Measurements from ENCODE around the gene HAO2. TPM values are rescaled to one million over a fixed set of nuclear protein-coding genes. Genes with fewer than 3 reads are reported as not detected.

The HAO2 gene
- total RNA-seq, 1 experiment from 2014 or later: not detected

GRCh38 chr1:119371815-119372214, 3.2 kb downstream of the HAO2 start:
- TF ChIP-seq CTCF (conservative IDR thresholded peaks at IDR 0.05; ENCODE audit: low read depth, low read length) (no peak), EZH2 (IDR thresholded peaks at IDR 0.05; ENCODE audit: borderline replicate concordance, low read depth, low read length, poor library complexity, severe bottlenecking) (no peak)
- H3K4me3 ChIP-seq (ENCODE audit: low read depth, low read length, poor library complexity, severe bottlenecking): no peak overlapping the region
- POLR2A ChIA-PET (ENCODE audit: low non-redundant PET): no interaction called here
- no peaks in the 10 kb centered on the region for H3K9me3 ChIP-seq (ENCODE audit: low read depth, low read length, poor library complexity, severe bottlenecking)
- CTCF ChIA-PET: no interaction called here
- peaks cover 5% of the 10 kb centered on the region for H3K27me3 ChIP-seq (replicated peaks; ENCODE audit: insufficient read depth, low read depth, low read length, poor library complexity)
- H3K4me1 ChIP-seq (ENCODE audit: insufficient read depth, low read length, poor library complexity, severe bottlenecking): peaks cover 7% of the 10 kb centered on the region
- DNase-seq (ENCODE audit: low spot score): peak; percentile 4
- H3K27ac ChIP-seq (ENCODE audit: low read depth, low read length, poor library complexity, severe bottlenecking): no peak overlapping the region
- intact Hi-C loops (cut with micrococcal nuclease; ENCODE audit: unreplicated experiment): no loop called here
- no peaks in the 10 kb centered on the region for H3K36me3 ChIP-seq (ENCODE audit: insufficient read depth, low read length, poor library complexity, severe bottlenecking)
- BruUV-seq (replicated peaks): no TSS peak

GRCh38 chr1:119372503-119373086, 4.0 kb downstream of the HAO2 start:
- peak; percentile 59 for DNase-seq (ENCODE audit: low spot score)
- no TSS peak for BruUV-seq (replicated peaks)
- intact Hi-C loops (cut with micrococcal nuclease; ENCODE audit: unreplicated experiment): no loop called here

GRCh38 chr1:119373465-119373864, 4.9 kb downstream of the HAO2 start:
- POLR2A ChIA-PET (ENCODE audit: low non-redundant PET): interaction anchor here (0.7 kb wide), 1 partner anchor 10 kb away, joined by 3 read pairs; no protein-coding TSS in a partner anchor
- BruUV-seq (replicated peaks): no TSS peak
- Histone ChIP-seq H3K4me3 (ENCODE audit: low read depth, low read length, poor library complexity, severe bottlenecking) (no peak overlapping the region), H3K4me1 (ENCODE audit: insufficient read depth, low read length, poor library complexity, severe bottlenecking) (peaks cover 7% of the 10 kb centered on the region), H3K9me3 (ENCODE audit: low read depth, low read length, poor library complexity, severe bottlenecking) (no peaks in the 10 kb centered on the region), H3K27me3 (replicated peaks; ENCODE audit: insufficient read depth, low read depth, low read length, poor library complexity) (peaks cover 5% of the 10 kb centered on the region), H3K36me3 (ENCODE audit: insufficient read depth, low read length, poor library complexity, severe bottlenecking) (no peaks in the 10 kb centered on the region), H3K27ac (ENCODE audit: low read depth, low read length, poor library complexity, severe bottlenecking) (no peak overlapping the region)
- intact Hi-C loops (cut with micrococcal nuclease; ENCODE audit: unreplicated experiment): no loop called here
- CTCF ChIA-PET: no interaction called here
- TF ChIP-seq EZH2 (IDR thresholded peaks at IDR 0.05; ENCODE audit: borderline replicate concordance, low read depth, low read length, poor library complexity, severe bottlenecking): no peak
- no peak for TF ChIP-seq CTCF (conservative IDR thresholded peaks at IDR 0.05; ENCODE audit: low read depth, low read length)
- DNase-seq (ENCODE audit: low spot score): peak; percentile 21

More at GRCh38 chr1:119372503-119373086, 4.0 kb downstream of the HAO2 start:
- TF ChIP-seq EZH2 (IDR thresholded peaks at IDR 0.05; ENCODE audit: borderline replicate concordance, low read depth, low read length, poor library complexity, severe bottlenecking): no peak
- TF ChIP-seq CTCF (conservative IDR thresholded peaks at IDR 0.05; ENCODE audit: low read depth, low read length): peak; percentile 34
- Histone ChIP-seq H3K27me3 (replicated peaks; ENCODE audit: insufficient read depth, low read depth, low read length, poor library complexity) (peaks cover 5% of the 10 kb centered on the region), H3K4me1 (ENCODE audit: insufficient read depth, low read length, poor library complexity, severe bottlenecking) (peaks cover 7% of the 10 kb centered on the region), H3K4me3 (ENCODE audit: low read depth, low read length, poor library complexity, severe bottlenecking) (no peak overlapping the region), H3K9me3 (ENCODE audit: low read depth, low read length, poor library complexity, severe bottlenecking) (no peaks in the 10 kb centered on the region), H3K27ac (ENCODE audit: low read depth, low read length, poor library complexity, severe bottlenecking) (no peak overlapping the region), H3K36me3 (ENCODE audit: insufficient read depth, low read length, poor library complexity, severe bottlenecking) (no peaks in the 10 kb centered on the region)
- POLR2A ChIA-PET (ENCODE audit: low non-redundant PET): interaction anchor here (0.7 kb wide), 1 partner anchor 11 kb away, joined by 3 read pairs; no protein-coding TSS in a partner anchor
- CTCF ChIA-PET: interaction anchor here (0.6 kb wide), 1 partner anchor 338 kb away, joined by 3 read pairs; no protein-coding TSS in a partner anchor
